ENCODE measurements around the gene CBFA2T2. TPM values are rescaled to one million over a fixed set of nuclear protein-coding genes. Genes with fewer than 3 reads are reported as not detected.
"Not testable (repeated sequence)": the region's sequence is repeated elsewhere in the genome, so short reads cannot be mapped to it uniquely, and the experiment has no call there.

Gene CBFA2T2
- total RNA-seq, 1 donor from 2014 or later, result 15.7 TPM

GRCh38 chr20:33578510-33578909, 88.6 kb downstream of the CBFA2T2 start:
- DNase-seq (no peak), ATAC-seq (no peak)
- H3K4me1 ChIP-seq, result peaks cover 17% of the 10 kb centered on the region
- H3K36me3 ChIP-seq, result no peaks in the 10 kb centered on the region
- no peaks in the 10 kb centered on the region for H3K27me3 ChIP-seq
- no peak overlapping the region for H3K27ac ChIP-seq
- no peak overlapping the region for H3K4me3 ChIP-seq
- H3K9me3 ChIP-seq, result no peaks in the 10 kb centered on the region
- no peak for TF ChIP-seq CTCF (IDR thresholded peaks at IDR 0.05)
- intact Hi-C loops (cut with DNase I), result no loop called here

- H3K36me3 ChIP-seq, result no peaks in the 10 kb centered on the region
- TF ChIP-seq CTCF (IDR thresholded peaks at IDR 0.05), result no peak
- DNase-seq (no peak), ATAC-seq (no peak)
- H3K27me3 ChIP-seq, result no peaks in the 10 kb centered on the region
- H3K4me1 ChIP-seq, result peaks cover 7% of the 10 kb centered on the region
- H3K27ac ChIP-seq, result no peak overlapping the region
- H3K9me3 ChIP-seq, result no peaks in the 10 kb centered on the region
- no peak overlapping the region for H3K4me3 ChIP-seq
- intact Hi-C loops (cut with DNase I), result no loop called here
Observed at GRCh38 chr20:33583143-33583542, 93.2 kb downstream of the CBFA2T2 start.

GRCh38 chr20:33584976-33585375, 95.1 kb downstream of the CBFA2T2 start:
- no peaks in the 10 kb centered on the region for H3K36me3 ChIP-seq
- no peaks in the 10 kb centered on the region for H3K27me3 ChIP-seq
- TF ChIP-seq CTCF (IDR thresholded peaks at IDR 0.05), result no peak
- H3K4me1 ChIP-seq, result peaks cover 7% of the 10 kb centered on the region
- no peak overlapping the region for H3K4me3 ChIP-seq
- no peaks in the 10 kb centered on the region for H3K9me3 ChIP-seq
- ATAC-seq (no peak), DNase-seq (no peak)
- no peak overlapping the region for H3K27ac ChIP-seq
- intact Hi-C loops (cut with DNase I), result no loop called here

GRCh38 chr20:33585413-33585812, 95.5 kb downstream of the CBFA2T2 start:
- no peaks in the 10 kb centered on the region for H3K27me3 ChIP-seq
- ATAC-seq (no peak), DNase-seq (no peak)
- H3K9me3 ChIP-seq, result no peaks in the 10 kb centered on the region
- no peaks in the 10 kb centered on the region for H3K36me3 ChIP-seq
- TF ChIP-seq CTCF (IDR thresholded peaks at IDR 0.05), result no peak
- H3K27ac ChIP-seq, result no peak overlapping the region
- peaks cover 7% of the 10 kb centered on the region for H3K4me1 ChIP-seq
- H3K4me3 ChIP-seq, result no peak overlapping the region
- intact Hi-C loops (cut with DNase I), result no loop called here

DNA sequence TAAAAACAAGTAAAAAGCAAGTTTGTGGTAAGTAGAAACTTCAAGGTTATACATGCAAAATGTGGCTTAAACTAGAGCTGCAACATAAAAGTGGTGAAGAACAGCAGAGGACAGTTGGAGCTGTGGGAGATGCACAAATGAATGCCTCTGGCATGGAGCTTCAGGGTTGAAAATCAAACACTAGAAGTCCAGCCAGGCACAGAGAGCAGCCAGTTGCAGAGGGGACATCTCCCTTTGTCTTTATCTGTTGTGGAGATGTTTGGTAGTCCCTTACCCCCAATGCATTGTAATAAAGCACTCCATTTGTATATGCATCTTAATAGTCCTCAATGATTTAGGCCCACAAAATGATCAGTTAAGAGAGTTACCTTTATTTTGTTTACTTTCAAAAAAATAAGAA, 99.2 kb downstream of the CBFA2T2 start:
- no peaks in the 10 kb centered on the region for H3K27me3 ChIP-seq
- intact Hi-C loops (cut with DNase I), result no loop called here
- H3K9me3 ChIP-seq, result no peaks in the 10 kb centered on the region
- H3K4me1 ChIP-seq, result peaks cover 7% of the 10 kb centered on the region
- no peak overlapping the region for H3K27ac ChIP-seq
- H3K36me3 ChIP-seq, result no peaks in the 10 kb centered on the region
- no peak overlapping the region for H3K4me3 ChIP-seq
- DNase-seq (no peak), ATAC-seq (no peak)
- no peak for TF ChIP-seq CTCF (IDR thresholded peaks at IDR 0.05)

DNA sequence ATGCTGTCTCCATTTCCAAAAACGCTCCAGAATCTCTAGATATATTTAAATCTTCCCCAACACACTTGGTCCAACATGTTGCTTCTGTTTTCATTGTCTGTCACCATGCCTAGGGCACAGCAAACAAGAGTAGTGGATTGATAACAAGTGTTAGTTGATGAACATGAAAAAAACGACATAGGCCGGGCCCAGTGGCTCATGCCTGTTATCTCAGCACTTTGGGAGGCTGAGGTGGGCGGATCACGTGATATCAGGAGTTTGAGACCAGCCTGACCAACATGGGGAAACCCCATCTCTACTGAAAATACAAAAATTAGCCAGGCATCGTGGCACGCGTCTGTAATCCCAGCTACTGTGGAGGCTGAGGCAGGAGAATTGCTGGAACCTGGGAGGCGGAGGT, 102.0 kb downstream of the CBFA2T2 start:
- H3K27me3 ChIP-seq; H3K9me3 ChIP-seq; H3K27ac ChIP-seq; intact Hi-C loops (cut with DNase I); DNase-seq; H3K4me1 ChIP-seq; ATAC-seq; H3K4me3 ChIP-seq; H3K36me3 ChIP-seq: not testable (repeated sequence)

Data from upper lobe of right lung (tissue), 1 donor.